Measurements from ENCODE around the gene IGF1R.

Gene IGF1R

DNA sequence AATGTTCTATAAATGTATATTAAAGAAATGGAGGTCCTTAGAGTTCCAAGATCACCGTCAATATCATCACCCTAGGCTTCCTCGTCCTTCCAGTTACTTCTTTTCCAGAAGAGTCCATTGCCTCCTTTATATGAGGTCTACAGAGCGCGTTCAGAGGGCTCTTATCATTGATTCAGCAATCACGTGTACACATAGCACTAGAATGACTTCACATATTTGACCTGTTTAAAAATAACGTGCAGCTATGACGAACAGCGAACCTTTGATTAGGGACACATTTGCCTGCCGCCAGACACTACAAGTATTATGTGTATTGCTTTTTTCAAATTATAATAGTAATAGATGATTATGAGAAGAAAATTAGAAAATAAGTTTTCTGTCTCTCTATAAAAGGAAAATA is 26.0 kb downstream of the IGF1R start:
- H3K36me3 ChIP-seq = peaks cover 0 to 81% (median 52%) of the 10 kb centered on the region in 11 experiments; a peak in 17 of 22 replicates
- TF ChIP-seq Cebpa-rat (IDR thresholded peaks at IDR 0.05) = no peak
- H3K27me3 ChIP-seq = no peaks in the 10 kb centered on the region
- H4K20me1 ChIP-seq = peaks cover 40 to 100% (median 100%) of the 10 kb centered on the region in 11 experiments
- H3K9ac ChIP-seq = no peak overlapping the region
- peaks cover 37 to 60% (median 48%) of the 10 kb centered on the region in 10 experiments for H3K4me1 ChIP-seq
- no peak overlapping the region for H3K4me3 ChIP-seq
- H3K9me3 ChIP-seq (replicated peaks in 1 of 11) = peaks cover 0 to 21% (median 5%) of the 10 kb centered on the region in 11 experiments; a peak in 6 of 22 replicates
- no peak overlapping the region for H3K27ac ChIP-seq
- no peak overlapping the region for H3K4me2 ChIP-seq

DNA sequence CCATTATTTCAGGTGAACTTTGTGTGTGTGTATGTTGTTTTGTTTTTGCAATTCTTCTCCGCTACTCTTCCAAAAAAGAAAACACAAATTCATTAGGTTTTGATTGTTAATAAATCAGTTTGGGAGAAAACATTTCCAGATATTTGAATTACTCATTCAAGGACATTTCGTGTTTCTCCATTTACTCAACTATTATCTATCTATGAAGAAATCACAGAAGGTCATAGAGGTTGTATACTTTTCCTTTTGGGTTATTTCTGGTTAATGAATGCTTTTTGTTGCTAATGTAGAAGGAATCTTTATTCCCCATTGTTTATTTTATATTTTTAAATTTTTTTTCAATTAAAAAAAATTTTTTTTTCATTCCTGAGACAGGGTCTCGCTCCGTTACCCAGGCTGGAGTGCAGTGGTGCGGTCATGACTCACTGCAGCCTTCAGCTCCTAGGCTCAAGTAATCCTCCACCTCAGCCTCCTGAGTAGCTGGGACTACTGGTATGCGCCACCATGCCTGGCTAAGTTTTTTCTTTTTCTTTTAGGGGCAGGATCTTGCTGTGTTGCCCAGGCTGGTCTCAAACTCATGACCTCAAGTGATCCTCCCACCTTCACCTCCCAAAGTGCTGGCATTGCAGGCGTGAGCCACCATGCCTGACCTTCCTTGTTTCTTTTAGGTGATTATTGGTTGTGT is 28.4 kb downstream of the IGF1R start:
- TF ChIP-seq Cebpa-rat (IDR thresholded peaks at IDR 0.05) = no peak
- no peak overlapping the region for H3K9ac ChIP-seq
- H3K4me3 ChIP-seq = no peak overlapping the region
- peaks cover 38 to 100% (median 99%) of the 10 kb centered on the region in 11 experiments; a peak in 21 of 22 replicates for H4K20me1 ChIP-seq
- no peaks in the 10 kb centered on the region for H3K27me3 ChIP-seq
- H3K4me2 ChIP-seq = no peak overlapping the region
- no peak overlapping the region; a peak in 1 of 22 replicates for H3K27ac ChIP-seq
- H3K36me3 ChIP-seq = peaks cover 0 to 82% (median 41%) of the 10 kb centered on the region in 11 experiments; a peak in 17 of 22 replicates
- peaks cover 0 to 21% (median 5%) of the 10 kb centered on the region in 11 experiments; a peak in 6 of 22 replicates for H3K9me3 ChIP-seq (replicated peaks in 1 of 11)
- peaks cover 21 to 58% (median 44%) of the 10 kb centered on the region in 10 experiments for H3K4me1 ChIP-seq

DNA sequence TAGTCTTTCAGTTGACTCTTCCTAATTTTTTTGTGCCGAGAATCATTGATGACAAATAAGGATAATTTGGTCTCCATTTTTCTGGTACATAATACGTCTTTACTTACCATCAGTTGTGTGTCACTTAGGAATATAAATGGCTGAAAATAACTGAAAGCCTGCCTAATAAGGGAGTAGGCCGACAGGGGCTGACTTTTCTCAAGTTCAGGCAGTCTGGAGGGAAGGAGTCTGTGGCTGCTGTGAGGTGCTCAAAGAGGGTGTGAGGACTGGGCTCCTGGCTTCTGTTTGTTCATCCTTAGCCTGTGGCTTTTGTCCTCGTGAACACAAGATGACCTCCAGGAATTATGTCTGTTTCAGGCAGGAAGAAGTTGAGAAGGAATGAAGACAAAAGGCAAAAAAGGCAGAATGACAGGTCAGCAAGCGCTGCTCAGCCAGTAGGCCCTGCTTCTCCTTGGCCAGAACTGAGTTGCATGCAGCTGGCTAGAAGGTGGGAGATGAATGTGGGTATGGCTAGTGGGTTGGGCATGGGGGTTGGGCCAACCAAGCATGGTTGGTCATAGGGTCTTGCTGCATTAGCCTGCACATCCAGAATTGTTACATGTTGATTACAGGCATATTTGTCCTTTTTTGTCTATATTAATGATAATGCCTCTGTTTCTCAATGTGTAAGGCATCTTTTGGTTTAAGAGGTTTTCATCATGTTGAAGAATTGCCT is 29.2 kb downstream of the IGF1R start:
- peaks cover 22 to 64% (median 51%) of the 10 kb centered on the region in 10 experiments for H3K4me1 ChIP-seq

DNA sequence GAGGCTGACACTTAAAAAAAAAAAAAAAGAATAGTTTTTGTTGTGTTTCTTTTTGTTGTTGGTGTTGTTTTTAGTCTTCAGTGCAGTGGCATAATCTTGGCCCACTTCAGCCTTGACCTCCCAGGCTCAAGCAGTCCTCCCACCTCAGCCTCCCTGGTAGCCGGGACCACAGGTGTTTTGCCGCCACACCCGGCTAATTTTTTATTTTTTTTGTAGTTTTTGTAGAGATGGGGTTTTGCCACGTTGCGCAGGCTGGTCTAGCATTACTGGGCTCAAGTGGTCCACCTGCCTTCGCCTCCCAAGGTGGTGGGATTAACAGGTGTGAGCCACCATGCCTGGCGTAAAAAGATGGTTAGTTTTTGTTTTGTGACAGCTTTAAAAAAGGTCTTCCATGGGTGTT is 30.1 kb downstream of the IGF1R start:
- Histone ChIP-seq H3K9me3 (replicated peaks in 1 of 11) (peaks cover 0 to 21% (median 5%) of the 10 kb centered on the region in 11 experiments; a peak in 6 of 22 replicates), H4K20me1 (peaks cover 51 to 100% (median 99%) of the 10 kb centered on the region in 11 experiments; a peak in 21 of 22 replicates), H3K36me3 (peaks cover 0 to 72% (median 39%) of the 10 kb centered on the region in 11 experiments; a peak in 17 of 22 replicates), H3K4me1 (peaks cover 31 to 66% (median 56%) of the 10 kb centered on the region in 10 experiments), H3K27me3 (no peaks in the 10 kb centered on the region), H3K9ac (no peak overlapping the region), H3K4me3 (no peak overlapping the region), H3K27ac (peak overlapping the region in 3 of 11 experiments; percentile 17 to 37 (median 25); a peak in 3 of 22 replicates), H3K4me2 (peak overlapping the region in 9 of 11 experiments; percentile 3 to 56 (median 37); a peak in 13 of 22 replicates)
- TF ChIP-seq Cebpa-rat (IDR thresholded peaks at IDR 0.05) = no peak

More for the DNA sequence above, 29.2 kb downstream of the IGF1R start:
- Histone ChIP-seq H3K4me2 (peak overlapping the region in 1 of 11 experiments; percentile 9; a peak in 1 of 22 replicates), H3K9ac (no peak overlapping the region), H3K9me3 (replicated peaks in 1 of 11) (peaks cover 0 to 21% (median 5%) of the 10 kb centered on the region in 11 experiments; a peak in 6 of 22 replicates), H4K20me1 (peaks cover 46 to 100% (median 99%) of the 10 kb centered on the region in 11 experiments; a peak in 21 of 22 replicates), H3K4me3 (no peak overlapping the region), H3K27me3 (no peaks in the 10 kb centered on the region), H3K27ac (0 out of 22 replicates have a peak overlapping the region, but pooled peaks of 2 of the 11 experiments have one; percentile 3 to 8), H3K36me3 (peaks cover 0 to 77% (median 39%) of the 10 kb centered on the region in 11 experiments; a peak in 17 of 22 replicates)
- no peak for TF ChIP-seq Cebpa-rat (IDR thresholded peaks at IDR 0.05)

DNA sequence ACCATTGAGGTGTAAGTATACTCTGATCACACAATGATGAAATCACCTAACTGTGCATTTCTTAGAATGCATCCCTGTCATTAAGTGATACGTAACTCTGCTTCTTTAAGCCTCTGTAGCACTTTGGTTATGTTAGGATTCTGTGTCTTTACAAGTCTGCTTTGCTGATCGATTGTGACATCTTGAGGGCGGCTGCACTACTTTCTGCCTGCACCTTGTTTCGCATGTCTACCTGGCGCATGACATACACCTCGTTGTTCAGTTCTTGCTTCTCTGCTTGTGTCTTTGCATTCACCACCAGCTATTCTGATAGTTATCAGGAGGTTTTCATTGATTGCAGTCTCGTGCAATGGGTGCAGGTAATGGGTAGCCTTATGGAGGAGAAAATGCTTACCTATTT is 32.7 kb downstream of the IGF1R start:
- Histone ChIP-seq H3K9ac (no peak overlapping the region), H3K4me2 (peak overlapping the region; percentile 56 to 84 (median 73)), H3K4me1 (peaks cover 57 to 92% (median 79%) of the 10 kb centered on the region in 10 experiments), H3K4me3 (no peak overlapping the region), H4K20me1 (peaks cover 65 to 100% (median 99%) of the 10 kb centered on the region in 11 experiments), H3K9me3 (replicated peaks in 1 of 11) (peaks cover 0 to 17% (median 4%) of the 10 kb centered on the region in 11 experiments; a peak in 6 of 22 replicates), H3K36me3 (peaks cover 0 to 73% (median 45%) of the 10 kb centered on the region in 11 experiments; a peak in 17 of 22 replicates), H3K27me3 (no peaks in the 10 kb centered on the region), H3K27ac (peak overlapping the region in 3 of 11 experiments; percentile 81 to 89 (median 84); a peak in 6 of 22 replicates)
- no peak for TF ChIP-seq Cebpa-rat (IDR thresholded peaks at IDR 0.05)

DNA sequence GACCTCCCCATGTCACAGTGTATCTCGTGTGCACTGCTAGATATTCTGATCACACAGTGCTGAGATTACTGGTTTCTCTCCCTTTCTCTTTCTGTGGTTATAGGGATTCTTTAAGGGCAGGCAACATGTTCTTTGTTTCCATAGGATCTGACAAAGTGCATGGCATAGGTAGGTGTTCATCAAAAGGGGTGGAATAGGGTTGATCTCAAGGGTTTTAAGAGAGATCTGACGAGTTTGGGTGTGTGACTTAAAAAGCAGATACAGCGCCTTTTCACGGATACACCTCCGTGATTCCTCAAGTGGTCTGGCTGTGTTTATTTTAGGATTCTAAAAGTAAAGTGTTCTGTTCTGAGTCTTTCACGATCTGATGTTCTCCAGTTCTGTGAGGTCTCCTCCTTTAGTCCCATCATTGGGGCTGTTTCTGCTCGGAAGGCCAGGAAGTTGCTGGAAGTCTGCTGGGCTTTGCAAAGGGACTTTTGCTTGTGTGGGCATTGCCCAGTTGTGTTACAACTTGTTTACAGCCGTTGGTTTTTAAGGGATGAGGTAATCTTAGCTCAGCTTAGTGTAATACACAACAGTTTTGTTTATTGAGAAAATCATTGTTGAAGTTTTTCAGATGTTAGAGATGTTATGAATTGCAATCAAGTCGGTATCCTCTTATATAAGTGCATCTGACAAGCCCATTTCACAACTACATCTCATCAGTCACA is 34.8 kb downstream of the IGF1R start:
- Histone ChIP-seq H3K9ac (peak overlapping the region; percentile 4 to 76 (median 57); a peak in 19 of 22 replicates), H3K4me1 (peaks cover 73 to 100% (median 91%) of the 10 kb centered on the region in 10 experiments), H3K27ac (peak overlapping the region; percentile 11 to 89 (median 61); a peak in 19 of 22 replicates), H3K27me3 (no peaks in the 10 kb centered on the region), H4K20me1 (peaks cover 73 to 100% (median 99%) of the 10 kb centered on the region in 11 experiments), H3K9me3 (replicated peaks in 1 of 11) (peaks cover 0 to 10% (median 0%) of the 10 kb centered on the region in 11 experiments; a peak in 1 of 22 replicates), H3K4me3 (peak overlapping the region in 1 of 10 experiments; percentile 1; a peak in 4 of 20 replicates), H3K4me2 (peak overlapping the region; percentile 56 to 84 (median 73)), H3K36me3 (peaks cover 0 to 52% (median 26%) of the 10 kb centered on the region in 11 experiments; a peak in 12 of 22 replicates)
- peak in 3 of 11 experiments; percentile 6 to 54 (median 46); a peak in 2 of 22 replicates for TF ChIP-seq Cebpa-rat (IDR thresholded peaks at IDR 0.05)

DNA sequence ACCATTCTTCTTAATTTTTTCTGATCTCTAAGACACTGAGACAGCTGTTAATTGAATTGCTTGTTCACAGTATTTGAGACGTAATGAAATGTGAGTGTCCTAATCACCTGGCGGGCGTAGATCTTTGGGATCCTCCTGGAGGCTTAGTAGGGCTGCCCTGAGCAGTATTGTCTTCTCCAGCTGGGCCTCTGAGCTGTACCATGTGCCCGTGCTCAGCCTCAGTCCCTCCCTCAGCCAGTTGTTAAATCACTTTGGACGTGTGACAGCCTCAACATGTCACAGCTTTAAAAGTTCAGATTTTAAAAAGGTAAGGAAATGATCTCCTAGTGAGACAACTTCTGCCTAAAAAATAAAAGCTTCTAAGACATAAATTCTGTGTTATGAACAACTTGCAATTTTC is 35.5 kb downstream of the IGF1R start:
- Histone ChIP-seq H3K4me3 (peak overlapping the region in 2 of 10 experiments; percentile 1 to 2; a peak in 1 of 20 replicates), H3K9ac (peak overlapping the region; percentile 4 to 76 (median 57); a peak in 17 of 22 replicates), H3K36me3 (peaks cover 0 to 45% (median 20%) of the 10 kb centered on the region in 11 experiments; a peak in 11 of 22 replicates), H3K4me2 (peak overlapping the region; percentile 56 to 84 (median 73)), H3K9me3 (replicated peaks in 1 of 11) (peaks cover 0 to 9% (median 0%) of the 10 kb centered on the region in 11 experiments; a peak in 1 of 22 replicates), H3K4me1 (peaks cover 79 to 100% (median 94%) of the 10 kb centered on the region in 10 experiments), H3K27me3 (no peaks in the 10 kb centered on the region), H3K27ac (peak overlapping the region; percentile 11 to 89 (median 61); a peak in 19 of 22 replicates), H4K20me1 (peaks cover 80 to 100% (median 99%) of the 10 kb centered on the region in 11 experiments)
- no peak for TF ChIP-seq Cebpa-rat (IDR thresholded peaks at IDR 0.05)

All from BLaER1 treated with 17β-estradiol and CSF1 and Interleukin-3, amounts not matched to agents 10 nM and 100 nM (cell line).